PC-9 (cell line): Measurements from ENCODE around the gene BIRC2. TPM values are rescaled to one million over a fixed set of nuclear protein-coding genes. Genes with fewer than 3 reads are reported as not detected.

ENCODE experiments used
- BruUV-seq: library from RNA; stranded (reverse); fragments of 400-500 nt; replicated peaks from 2 replicates; lab custom pipeline; 2021; lab: Mats Ljungman, UMichigan
- CTCF ChIA-PET: fragments of 300-600 bp; sonication (Branson Sonifier 250); formaldehyde crosslinking; loops from one replicate; lab custom pipeline; 2022; ENCODE audit warnings: antibody characterized with exemption; lab: Charles Lee
- POLR2A ChIA-PET: fragments of 300-600 bp; sonication (Branson Sonifier 250); formaldehyde crosslinking; loops from one replicate; lab custom pipeline; 2022; ENCODE audit warnings: antibody characterized with exemption; ENCODE audit not compliant: unreplicated experiment; lab: Charles Lee
- DNase-seq, 2 experiments: peaks; one replicate each; pipeline versions ENCODE4 v3.0.0 to v3.0.0-alpha.2; 2015 to 2022; ENCODE audit warnings: mixed read lengths in 1 of 2
- H2AFZ ChIP-seq: fragments of 200-600 bp; sonication (generic); 2 replicates; pipeline ENCODE4 v1.8.1; 2017; ENCODE audit warnings: antibody characterized with exemption
- H3F3A ChIP-seq: fragments of 200-600 bp; sonication (generic); 2 replicates; pipeline ENCODE4 v1.8.1; 2017; ENCODE audit warnings: antibody characterized with exemption, mild to moderate bottlenecking, low read depth; ENCODE audit not compliant: insufficient read depth
- H3K27ac ChIP-seq: fragments of 200-600 bp; sonication (generic); 2 replicates; pipeline ENCODE4 v1.6.1; 2016; ENCODE audit warnings: mixed run types
- H3K27me3 ChIP-seq: fragments of 200-600 bp; sonication (generic); 2 replicates; pipeline ENCODE4 v1.6.1; 2016; ENCODE audit warnings: low read depth, mixed run types; ENCODE audit not compliant: insufficient read depth
- H3K36me3 ChIP-seq: fragments of 200-600 bp; sonication (generic); 2 replicates; pipeline ENCODE4 v1.6.1; 2016; ENCODE audit warnings: low read depth, mixed run types
- H3K4me1 ChIP-seq: fragments of 200-600 bp; sonication (generic); replicated peaks from 2 replicates; pipeline ENCODE4 v1.6.1; 2016; ENCODE audit warnings: mixed run types; ENCODE audit not compliant: insufficient read depth
- H3K4me2 ChIP-seq: fragments of 200-600 bp; sonication (generic); 2 replicates; pipeline ENCODE4 v1.6.1; 2017; ENCODE audit warnings: mixed run types
- H3K4me3 ChIP-seq: fragments of 200-600 bp; sonication (generic); 2 replicates; pipeline ENCODE4 v1.6.1; 2016; ENCODE audit warnings: mixed run types
- H3K79me2 ChIP-seq: fragments of 200-600 bp; sonication (generic); 2 replicates; pipeline ENCODE4 v1.6.1; 2017; ENCODE audit warnings: low read depth, mixed run types
- H3K9me2 ChIP-seq: fragments of 200-600 bp; sonication (generic); 2 replicates; pipeline ENCODE4 v1.8.1; 2017; ENCODE audit warnings: mild to moderate bottlenecking; ENCODE audit not compliant: insufficient read depth
- H3K9me3 ChIP-seq: fragments of 200-600 bp; sonication (generic); 2 replicates; pipeline ENCODE4 v1.8.1; 2016; ENCODE audit warnings: low read depth; ENCODE audit not compliant: insufficient read depth
- H4K20me1 ChIP-seq: fragments of 200-600 bp; sonication (generic); 2 replicates; pipeline ENCODE4 v1.8.1; 2017; ENCODE audit not compliant: insufficient read depth
- CTCF ChIP-seq: fragments of 200-600 bp; sonication (generic); conservative IDR thresholded peaks from 2 replicates; pipeline ENCODE4 v1.6.1; 2017; ENCODE audit warnings: mixed run types, antibody characterized with exemption, mild to moderate bottlenecking, moderate library complexity
- EZH2 ChIP-seq: fragments of 200-600 bp; sonication (generic); IDR thresholded peaks from 2 replicates; pipeline ENCODE4 v1.8.0; 2017; ENCODE audit warnings: antibody characterized with exemption, low read depth
- intact Hi-C: fragments of 100-400 bp; cut with micrococcal nuclease; formaldehyde crosslinking; loops from one replicate; pipeline ENCODE4 v1.10.0; 2022; ENCODE audit not compliant: unreplicated experiment
- total RNA-seq: library from RNA; stranded (reverse); gene quantifications from 2 replicates; pipeline ENCODE4 v1.2.3, GENCODE V29; 2021

BIRC2 gene
- total RNA-seq, 1 experiment from 2014 or later: 33.7 TPM

DNA sequence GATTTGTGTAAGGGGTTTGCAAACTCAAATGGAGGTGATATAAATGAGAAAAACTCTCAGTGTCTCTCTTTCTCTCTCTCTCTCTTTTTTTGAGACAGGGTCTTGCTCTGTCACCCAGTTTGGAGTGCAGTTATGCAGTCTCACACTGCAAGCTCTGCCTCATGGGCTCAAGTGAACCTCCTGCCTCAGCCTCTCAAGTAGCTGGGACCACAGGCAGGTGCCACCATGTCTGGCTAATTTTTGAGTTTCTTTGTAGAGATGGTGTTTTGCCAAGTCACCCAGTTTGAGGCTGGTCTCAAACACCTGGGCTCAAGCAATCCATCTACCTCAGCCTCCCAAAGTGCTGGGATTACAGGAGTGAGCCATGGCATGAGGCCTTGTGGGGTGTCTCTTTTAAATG, 26.8 kb upstream of the BIRC2 start:
- H3K4me1 ChIP-seq: peaks cover 41% of the 10 kb centered on the region
- no peaks in the 10 kb centered on the region for H3K27me3 ChIP-seq
- no peak overlapping the region for H2AFZ ChIP-seq
- ChIA-PET POLR2A (interaction anchor here (0.7 kb wide), 1 partner anchor 205 kb away, joined by 4 read pairs; no protein-coding TSS in a partner anchor), CTCF (no interaction called here)
- no TSS peak for BruUV-seq
- no peaks in the 10 kb centered on the region for H3K9me3 ChIP-seq
- peaks cover 26% of the 10 kb centered on the region for H3F3A ChIP-seq
- no peak overlapping the region for H3K27ac ChIP-seq
- no peak overlapping the region for H3K4me3 ChIP-seq
- TF ChIP-seq CTCF (no peak), EZH2 (no peak)
- no peaks in the 10 kb centered on the region for H3K9me2 ChIP-seq
- H4K20me1 ChIP-seq: no peaks in the 10 kb centered on the region
- 0 out of 2 replicates have a peak, but pooled peaks cover 8% of the 10 kb centered on the region for H3K36me3 ChIP-seq
- 0 out of 2 replicates have a peak, but pooled peaks cover 4% of the 10 kb centered on the region for H3K79me2 ChIP-seq
- no peak overlapping the region for H3K4me2 ChIP-seq
- peak in 1 of 2 experiments; percentile 28 for DNase-seq
- intact Hi-C loops: no loop called here

DNA sequence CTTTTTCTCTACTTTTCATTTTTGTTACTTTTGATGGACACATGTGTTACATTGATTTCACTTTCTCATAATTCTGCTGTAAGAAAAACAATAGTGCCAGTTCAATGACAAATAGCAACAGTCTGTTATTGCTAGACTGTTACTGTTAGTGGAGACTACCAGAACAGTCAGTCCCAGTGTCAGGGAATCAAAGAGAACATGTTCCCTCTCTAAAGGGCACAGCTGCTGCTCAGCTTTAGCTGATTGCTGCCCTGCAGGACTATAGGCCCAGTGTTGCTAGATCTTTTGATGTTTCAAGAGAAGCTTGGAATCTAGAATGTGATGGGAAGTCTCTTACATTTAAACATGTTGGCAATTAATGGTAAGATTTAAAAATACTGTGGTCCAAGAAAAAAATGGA, 26.3 kb upstream of the BIRC2 start:
- ChIA-PET CTCF (no interaction called here), POLR2A (interaction anchor here (0.7 kb wide), 1 partner anchor 205 kb away, joined by 4 read pairs; no protein-coding TSS in a partner anchor)
- peaks cover 41% of the 10 kb centered on the region for H3K4me1 ChIP-seq

DNA sequence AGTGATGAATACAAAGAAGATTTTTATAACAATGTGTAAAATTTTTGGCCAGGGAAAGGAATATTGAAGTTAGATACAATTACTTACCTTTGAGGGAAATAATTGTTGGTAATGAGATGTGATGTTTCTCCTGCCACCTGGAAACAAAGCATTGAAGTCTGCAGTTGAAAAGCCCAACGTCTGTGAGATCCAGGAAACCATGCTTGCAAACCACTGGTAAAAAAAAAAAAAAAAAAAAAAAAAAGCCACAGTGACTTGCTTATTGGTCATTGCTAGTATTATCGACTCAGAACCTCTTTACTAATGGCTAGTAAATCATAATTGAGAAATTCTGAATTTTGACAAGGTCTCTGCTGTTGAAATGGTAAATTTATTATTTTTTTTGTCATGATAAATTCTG, 24.5 kb upstream of the BIRC2 start:
- no peaks in the 10 kb centered on the region; the same call in 1 of the 2 replicates for H3K9me2 ChIP-seq
- H3K27me3 ChIP-seq: no peaks in the 10 kb centered on the region
- peaks cover 27% of the 10 kb centered on the region for H3K4me1 ChIP-seq
- H3F3A ChIP-seq: peaks cover 12% of the 10 kb centered on the region
- no peak for DNase-seq
- H3K4me3 ChIP-seq: no peak overlapping the region; the same call in 1 of the 2 replicates
- ChIA-PET POLR2A (interaction anchor here (0.5 kb wide), 1 partner anchor 14 kb away, joined by 8 read pairs; no protein-coding TSS in a partner anchor), CTCF (no interaction called here)
- intact Hi-C loops: no loop called here
- no peak overlapping the region for H3K4me2 ChIP-seq
- H3K27ac ChIP-seq: no peak overlapping the region
- 0 out of 2 replicates have a peak, but pooled peaks cover 13% of the 10 kb centered on the region for H3K36me3 ChIP-seq
- H3K79me2 ChIP-seq: 0 out of 2 replicates have a peak, but pooled peaks cover 4% of the 10 kb centered on the region
- H3K9me3 ChIP-seq: no peaks in the 10 kb centered on the region
- no TSS peak for BruUV-seq
- TF ChIP-seq CTCF (no peak), EZH2 (no peak)
- no peak overlapping the region for H2AFZ ChIP-seq
- H4K20me1 ChIP-seq: no peaks in the 10 kb centered on the region

More for the DNA sequence above, 26.3 kb upstream of the BIRC2 start:
- H3K27me3 ChIP-seq: no peaks in the 10 kb centered on the region
- no TSS peak for BruUV-seq
- H3K36me3 ChIP-seq: 0 out of 2 replicates have a peak, but pooled peaks cover 8% of the 10 kb centered on the region
- H3K9me2 ChIP-seq: no peaks in the 10 kb centered on the region
- no peak overlapping the region for H2AFZ ChIP-seq
- no peak overlapping the region for H3K27ac ChIP-seq
- DNase-seq: peak in 1 of 2 experiments; percentile 31
- H3K79me2 ChIP-seq: 0 out of 2 replicates have a peak, but pooled peaks cover 4% of the 10 kb centered on the region
- intact Hi-C loops: no loop called here
- peaks cover 26% of the 10 kb centered on the region for H3F3A ChIP-seq
- TF ChIP-seq EZH2: no peak
- H3K9me3 ChIP-seq: no peaks in the 10 kb centered on the region
- H3K4me3 ChIP-seq: no peak overlapping the region
- H3K4me2 ChIP-seq: no peak overlapping the region
- no peaks in the 10 kb centered on the region for H4K20me1 ChIP-seq
